Cortex of kidney (tissue), 1 donor: ENCODE data around the gene CSNK1E.

ENCODE experiments used
- DNase-seq: peaks from one replicate; lab custom pipeline; 2025; lab: John Stamatoyannopoulos, UW

CSNK1E gene

DNA sequence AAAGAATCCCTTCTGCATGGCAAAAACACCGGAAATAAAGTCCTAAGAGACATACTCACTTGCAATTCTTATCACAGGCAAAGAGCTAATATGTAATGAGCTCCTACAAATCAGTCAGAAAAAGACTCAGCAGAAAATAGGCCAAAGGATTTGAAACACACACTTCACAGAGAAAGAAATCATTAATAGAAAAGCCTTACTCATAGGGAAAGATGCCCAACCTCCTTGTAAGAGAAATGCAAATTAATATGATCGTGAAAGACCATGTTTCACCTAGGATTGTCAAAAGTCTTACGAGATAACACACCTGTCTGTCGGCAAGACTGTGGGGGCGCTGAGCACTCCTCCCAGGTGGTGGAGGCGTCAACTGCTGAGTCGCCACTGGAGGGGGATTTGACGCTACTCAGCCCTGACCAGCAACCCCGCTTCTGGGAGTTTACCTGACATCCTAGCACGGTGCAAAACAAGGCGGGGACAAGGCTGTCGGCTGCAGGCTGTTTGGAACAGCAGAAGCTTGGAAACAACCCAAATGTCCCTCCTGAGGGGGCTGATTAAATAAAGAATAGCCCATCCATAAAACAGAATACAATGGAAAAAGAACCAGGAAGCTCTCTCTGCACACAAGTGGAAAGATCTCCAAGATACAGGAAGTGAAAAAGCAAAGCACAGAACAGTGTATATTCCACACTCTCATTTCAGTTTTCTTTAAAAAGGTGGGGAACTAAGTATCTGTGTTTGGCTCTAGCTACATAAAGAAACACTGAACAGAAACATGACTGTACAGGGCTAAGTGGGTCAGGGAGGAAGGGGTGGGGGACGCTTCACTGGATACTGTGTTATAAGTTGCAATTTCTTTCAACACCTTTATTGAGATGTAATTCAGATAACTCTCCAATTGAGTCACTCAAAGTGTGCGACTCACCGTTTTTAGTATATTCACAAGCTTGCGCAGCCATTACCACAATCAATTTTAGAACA is 11.5 kb downstream of the CSNK1E start:
- DNase-seq: no peak

DNA sequence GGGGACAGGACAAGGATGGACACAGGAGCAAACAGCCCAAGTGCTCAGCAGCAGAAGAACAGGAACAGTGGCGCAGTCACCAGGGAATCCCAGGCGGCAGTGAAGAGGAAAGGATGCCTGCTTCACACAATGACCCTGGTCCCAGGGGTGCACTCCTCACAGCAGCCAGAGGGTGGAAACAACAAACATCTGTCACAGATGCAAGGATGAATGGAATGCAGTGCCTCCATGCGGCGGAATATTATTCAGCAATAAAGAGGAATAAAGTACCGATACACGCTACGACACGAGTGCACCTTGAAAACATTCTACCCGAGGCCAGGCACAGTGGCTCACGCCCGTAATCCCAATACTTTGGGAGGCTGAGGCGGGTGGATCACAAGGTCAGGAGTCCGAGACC is 12.7 kb downstream of the CSNK1E start:
- no peak for DNase-seq

DNA sequence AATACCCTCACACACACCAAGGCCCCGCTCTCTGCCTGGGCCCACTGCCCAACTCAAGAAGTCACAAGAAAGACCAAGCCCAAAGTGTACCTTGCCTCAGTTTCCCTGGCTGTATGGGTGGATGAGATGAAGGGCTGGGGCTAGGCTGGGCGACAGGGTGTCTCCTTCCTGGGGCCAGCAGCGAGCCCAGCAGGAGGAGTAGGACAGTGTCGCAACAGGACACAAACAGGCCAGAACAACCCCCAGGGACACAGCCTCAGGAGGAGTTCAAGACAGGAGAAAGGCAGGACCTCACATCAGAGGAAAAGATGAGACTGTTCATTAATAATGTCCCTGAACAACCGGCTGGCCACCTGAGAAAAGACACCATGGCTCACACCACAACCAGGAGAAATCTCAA is 13.3 kb downstream of the CSNK1E start:
- DNase-seq: no peak

DNA sequence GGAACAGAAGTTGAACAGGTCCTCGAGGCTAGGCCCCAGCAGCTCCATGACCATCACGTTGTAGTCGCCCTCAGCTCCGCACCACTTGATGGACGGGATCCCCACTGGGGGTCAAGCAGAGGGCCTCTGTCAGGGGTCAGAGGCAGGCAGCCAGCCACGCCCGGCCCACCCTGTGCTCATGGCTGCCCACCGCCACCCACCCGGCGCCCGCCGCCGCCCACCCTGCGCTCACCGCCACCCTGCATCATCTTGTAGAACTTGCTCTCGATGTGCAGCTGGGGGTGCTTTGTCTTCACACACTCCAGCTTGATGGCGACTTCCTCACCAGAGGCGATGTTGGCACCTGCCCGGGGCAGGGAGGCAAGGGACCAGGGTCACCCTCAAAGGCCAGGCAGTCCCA is 14.3 kb downstream of the CSNK1E start:
- DNase-seq: no peak

DNA sequence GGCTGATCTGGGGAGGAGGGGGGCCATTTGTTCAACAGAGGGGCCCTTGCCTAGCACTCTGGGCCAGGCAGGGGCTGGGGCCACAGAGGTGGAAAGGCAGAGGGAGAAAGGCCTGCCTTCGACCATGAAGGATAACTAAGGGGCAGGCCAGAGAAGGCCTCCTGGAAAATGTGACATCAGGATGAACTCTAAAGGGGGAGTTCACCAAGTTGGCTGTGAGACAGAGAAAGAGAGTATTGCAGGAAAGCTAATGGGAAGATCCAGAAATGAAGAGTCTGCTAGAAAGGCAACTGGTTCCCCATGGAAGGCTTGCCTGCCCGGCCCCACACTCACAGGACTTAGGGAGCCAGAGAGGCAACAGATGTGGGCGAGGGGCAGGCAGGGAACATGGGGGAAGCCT is 16.3 kb downstream of the CSNK1E start:
- DNase-seq: no peak

- DNase-seq: no peak
Observed at GRCh38 chr22:38300197-38300945, 16.9 kb downstream of the CSNK1E start.

DNA sequence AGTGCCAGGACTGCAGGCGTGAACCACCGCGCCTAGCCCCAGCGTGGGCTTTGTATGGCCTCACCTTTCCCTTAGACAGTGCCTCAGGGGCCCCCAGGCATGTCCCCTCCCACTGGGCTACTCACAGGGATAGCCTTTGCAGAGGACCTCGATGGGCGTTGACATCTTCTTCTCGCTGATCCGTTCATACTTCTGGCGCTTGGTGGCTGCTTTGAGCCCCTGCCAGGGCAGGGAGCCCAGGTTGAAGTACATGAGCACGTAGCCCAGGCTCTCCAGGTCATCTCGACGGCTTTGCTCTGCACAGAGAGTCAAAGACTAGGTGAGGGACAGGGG is 17.5 kb downstream of the CSNK1E start:
- DNase-seq: no peak

DNA sequence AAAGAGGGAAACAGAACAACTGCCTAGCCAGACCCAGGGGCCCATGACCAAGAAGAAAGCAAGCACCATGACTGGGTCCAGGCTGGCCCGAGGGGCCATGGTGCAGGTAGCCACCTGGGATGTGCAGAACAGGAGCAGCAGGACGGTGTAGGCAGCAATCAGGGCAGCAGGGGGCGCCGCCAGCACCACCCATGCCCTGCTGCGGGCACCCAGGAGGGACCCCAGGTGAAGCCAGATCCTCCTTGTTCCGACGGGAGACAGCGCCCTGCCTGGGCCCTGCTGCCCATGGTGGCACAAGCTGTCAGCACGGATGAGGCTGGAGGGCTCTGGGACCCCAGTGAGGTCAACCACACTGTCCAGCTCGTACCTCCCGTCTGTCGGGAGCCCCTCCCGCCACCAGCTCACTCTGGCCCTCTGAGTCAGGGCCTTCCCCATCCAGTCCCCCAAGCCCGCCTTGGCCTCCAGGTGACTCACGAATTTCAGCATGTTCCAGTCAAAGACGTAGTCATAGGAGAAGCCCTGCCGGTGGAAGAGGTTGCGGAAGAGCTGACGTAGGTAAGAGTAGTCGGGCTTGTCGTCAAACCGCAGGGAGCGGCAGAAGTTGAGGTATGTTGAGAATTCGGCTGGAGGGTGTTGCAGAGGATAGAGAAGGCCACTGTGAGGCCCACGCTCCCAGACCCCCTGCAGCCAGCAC is 18.8 kb downstream of the CSNK1E start:
- no peak for DNase-seq

- DNase-seq: no peak
Observed at GRCh38 chr22:38296372-38296771, 20.9 kb downstream of the CSNK1E start.

GRCh38 chr22:38295863-38296262 is 21.4 kb downstream of the CSNK1E start:
- DNase-seq: no peak

DNA sequence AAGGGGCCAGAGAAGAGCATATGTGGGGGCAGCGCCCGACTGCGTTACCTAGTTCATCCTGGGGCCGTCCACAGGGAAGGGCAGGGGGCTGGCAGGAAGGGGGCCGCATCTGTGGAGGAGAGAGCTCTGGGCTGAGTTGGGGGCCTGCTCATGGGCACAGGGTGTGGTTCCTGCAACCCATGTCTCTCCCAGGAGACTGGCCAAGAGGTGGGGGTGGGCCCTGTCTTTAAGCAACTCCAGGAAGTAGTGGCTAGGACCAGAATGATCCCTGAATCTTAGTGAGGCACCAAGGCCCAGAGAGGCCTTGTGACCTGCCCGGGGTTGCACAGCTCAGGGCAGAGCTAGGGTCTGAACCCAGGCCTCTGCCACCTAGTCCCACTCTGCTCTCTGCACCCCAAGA is 21.9 kb downstream of the CSNK1E start:
- DNase-seq: no peak

- DNase-seq: no peak
Observed at GRCh38 chr22:38294193-38294592, 23.0 kb downstream of the CSNK1E start.

DNA sequence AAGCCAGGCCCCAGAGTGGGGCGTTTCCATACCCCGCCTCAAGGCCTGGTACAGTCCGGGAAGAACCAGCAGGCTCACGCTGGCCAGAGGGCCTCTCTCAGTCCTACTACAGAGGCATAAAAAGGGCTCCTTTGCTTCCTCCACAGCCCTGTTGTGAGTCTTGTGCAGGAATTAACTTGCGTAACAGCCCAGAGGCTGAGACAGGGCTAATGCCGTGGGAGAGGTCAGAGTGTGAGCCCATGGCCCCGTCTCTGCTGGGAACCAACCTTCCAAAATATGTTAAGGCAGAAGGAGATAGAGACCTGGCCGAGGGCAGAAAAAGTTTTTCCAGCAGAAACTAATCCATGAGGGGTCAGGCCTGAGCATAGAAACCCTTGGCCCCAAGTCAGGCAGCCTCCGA is 24.5 kb downstream of the CSNK1E start:
- no peak for DNase-seq

GRCh38 chr22:38291201-38291777 is 25.9 kb downstream of the CSNK1E start:
- no peak for DNase-seq

- no peak for DNase-seq
Observed at GRCh38 chr22:38290347-38290746, 26.9 kb downstream of the CSNK1E start.

DNA sequence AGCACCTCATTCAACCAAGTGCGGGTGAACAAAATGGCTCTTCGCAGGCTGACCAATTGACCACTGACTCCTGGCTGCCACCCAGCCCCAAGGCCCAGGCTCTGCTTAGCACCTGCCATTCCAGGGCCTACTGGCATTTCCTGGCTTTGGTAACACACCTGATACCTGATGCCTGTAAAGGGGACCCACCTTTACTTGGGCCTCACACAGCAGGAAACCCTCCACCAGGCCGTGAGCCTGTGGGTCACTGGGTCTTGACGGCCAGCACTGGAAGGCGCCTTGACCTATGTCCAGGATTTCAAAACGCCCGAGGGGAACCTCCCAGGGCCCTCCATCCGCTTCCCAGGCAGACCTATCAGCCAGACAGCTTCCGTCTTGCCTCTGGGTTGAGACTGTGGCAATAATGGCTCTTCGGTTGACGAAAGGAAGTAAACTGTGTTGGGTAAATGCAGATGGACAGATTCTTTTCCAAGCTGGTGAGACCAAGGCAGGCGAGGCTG is 27.6 kb downstream of the CSNK1E start:
- no peak for DNase-seq

GRCh38 chr22:38286915-38287669 is 30.1 kb downstream of the CSNK1E start:
- DNase-seq: no peak

DNA sequence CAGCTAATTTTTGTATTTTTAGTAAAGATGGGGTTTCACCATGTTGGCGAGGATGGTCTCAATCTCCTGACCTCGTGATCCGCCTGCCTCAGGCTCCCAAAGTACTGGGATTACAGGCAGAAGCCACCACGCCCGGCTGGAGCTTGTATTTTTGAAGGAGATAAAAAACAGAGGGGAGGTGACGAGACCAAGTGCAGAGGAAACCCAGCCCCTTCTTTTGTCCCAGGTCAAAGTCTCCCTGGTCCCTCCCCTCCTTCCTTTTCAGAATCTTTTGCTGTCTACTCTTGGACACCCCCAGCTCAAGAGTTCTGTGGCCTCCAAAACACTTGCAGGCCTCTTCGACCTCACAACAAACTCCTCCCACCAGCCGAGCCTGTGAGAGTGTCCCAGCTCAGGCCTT is 32.2 kb downstream of the CSNK1E start:
- no peak for DNase-seq

GRCh38 chr22:38284042-38284402 is 33.2 kb downstream of the CSNK1E start:
- DNase-seq: no peak

GRCh38 chr22:38282397-38282796 is 34.8 kb downstream of the CSNK1E start:
- DNase-seq: no peak

GRCh38 chr22:38276166-38276565 is 41.1 kb downstream of the CSNK1E start:
- no peak for DNase-seq
